H1 (cell line): ENCODE results near the gene IL17RD.

Experiments used
- BACH1 ChIP-seq: IDR thresholded peaks from 2 replicates; pipeline ENCODE4 v1.6.1; 2012; ENCODE audit warnings: low read length, improper control_type of control experiment
- CTCF ChIP-seq, 3 experiments: IDR thresholded peaks; 1 replicate in 2 of 3; 2 replicates in 1 of 3; pipeline versions ENCODE4 v1.5.1 to v1.6.1; 2011; ENCODE audit warnings: low read length in 3 of 3, mild to moderate bottlenecking in 3 of 3, inconsistent platforms in 2 of 3, low read depth in 1 of 3, moderate library complexity in 1 of 3; ENCODE audit not compliant: insufficient read depth in 1 of 3; ENCODE audit errors: control extremely low read depth in 1 of 3
- EZH2 ChIP-seq: fragments of 200-600 bp; sonication (generic); IDR thresholded peaks from 2 replicates; pipeline ENCODE4 v1.7.1; 2012; ENCODE audit warnings: low read depth, mild to moderate bottlenecking, moderate library complexity, low read length, inconsistent platforms; ENCODE audit not compliant: severe bottlenecking
- HDAC2 ChIP-seq, 2 experiments: fragments of 300-600 bp in 1 of 2; sonication (generic) in 1 of 2; IDR thresholded peaks; 2 replicates each; pipeline ENCODE4 v1.6.1; 2011 to 2012; ENCODE audit warnings: low read depth in 2 of 2, low read length in 2 of 2, mild to moderate bottlenecking in 2 of 2, moderate library complexity in 2 of 2, borderline replicate concordance in 1 of 2, inconsistent platforms in 1 of 2
- POLR2A ChIP-seq, 2 experiments: IDR thresholded peaks; 1 replicate in 1 of 2; 2 replicates in 1 of 2; pipeline ENCODE4 v1.6.1; 2011; ENCODE audit warnings: low read depth in 2 of 2, low read length in 2 of 2, mild to moderate bottlenecking in 2 of 2; ENCODE audit errors: control extremely low read depth in 1 of 2
- RNF2 ChIP-seq: fragments of 200-900, 300-1000 bp; sonication (generic); IDR thresholded peaks from 2 replicates; pipeline ENCODE4 v1.7.1; 2016; ENCODE audit warnings: borderline replicate concordance, low read depth, mild to moderate bottlenecking, antibody characterized with exemption, low read length; ENCODE audit not compliant: poor library complexity, severe bottlenecking; ENCODE audit errors: missing control alignments
- RXRA ChIP-seq: IDR thresholded peaks from 2 replicates; pipeline ENCODE4 v1.6.1; 2011; ENCODE audit warnings: low read depth, mild to moderate bottlenecking, low read length, moderate library complexity; ENCODE audit not compliant: insufficient read depth
- SUZ12 ChIP-seq: fragments of 200-600 bp; sonication (generic); IDR thresholded peaks from 2 replicates; pipeline ENCODE4 v1.6.1; 2012; ENCODE audit warnings: mild to moderate bottlenecking, inconsistent platforms, low read length, moderate library complexity, mixed read lengths
- TAF1 ChIP-seq: IDR thresholded peaks from 2 replicates; pipeline ENCODE4 v1.6.1; 2011; ENCODE audit warnings: mild to moderate bottlenecking, low read depth, low read length

- TF ChIP-seq TAF1, result no peak
- TF ChIP-seq CTCF (IDR thresholded peaks at IDR 0.05; ENCODE audit: control extremely low read depth in 1 of 3, insufficient read depth in 1 of 3, low read depth in 1 of 3, low read length in 3 of 3), result no peak
- TF ChIP-seq BACH1, result no peak
- TF ChIP-seq RXRA, result no peak
- TF ChIP-seq POLR2A (IDR thresholded peaks at IDR 0.05; ENCODE audit: control extremely low read depth in 1 of 2, low read depth in 2 of 2, low read length in 2 of 2), result no peak
- no peak for TF ChIP-seq HDAC2 (IDR thresholded peaks at IDR 0.05; ENCODE audit: borderline replicate concordance in 1 of 2, low read depth in 2 of 2, low read length in 2 of 2)
- no peak for TF ChIP-seq RNF2
- no peak for TF ChIP-seq SUZ12
- TF ChIP-seq EZH2, result peak; percentile 55
These were observed 86.9 kb downstream of the IL17RD start for GRCh38 chr3:57078344-57078634.
